Measurements from ENCODE around the gene PDLIM4.

Gene PDLIM4

GRCh38 chr5:132293066-132293991 lies 35.8 kb downstream of the PDLIM4 start:
- peak; percentile 54 for DNase-seq

DNA sequence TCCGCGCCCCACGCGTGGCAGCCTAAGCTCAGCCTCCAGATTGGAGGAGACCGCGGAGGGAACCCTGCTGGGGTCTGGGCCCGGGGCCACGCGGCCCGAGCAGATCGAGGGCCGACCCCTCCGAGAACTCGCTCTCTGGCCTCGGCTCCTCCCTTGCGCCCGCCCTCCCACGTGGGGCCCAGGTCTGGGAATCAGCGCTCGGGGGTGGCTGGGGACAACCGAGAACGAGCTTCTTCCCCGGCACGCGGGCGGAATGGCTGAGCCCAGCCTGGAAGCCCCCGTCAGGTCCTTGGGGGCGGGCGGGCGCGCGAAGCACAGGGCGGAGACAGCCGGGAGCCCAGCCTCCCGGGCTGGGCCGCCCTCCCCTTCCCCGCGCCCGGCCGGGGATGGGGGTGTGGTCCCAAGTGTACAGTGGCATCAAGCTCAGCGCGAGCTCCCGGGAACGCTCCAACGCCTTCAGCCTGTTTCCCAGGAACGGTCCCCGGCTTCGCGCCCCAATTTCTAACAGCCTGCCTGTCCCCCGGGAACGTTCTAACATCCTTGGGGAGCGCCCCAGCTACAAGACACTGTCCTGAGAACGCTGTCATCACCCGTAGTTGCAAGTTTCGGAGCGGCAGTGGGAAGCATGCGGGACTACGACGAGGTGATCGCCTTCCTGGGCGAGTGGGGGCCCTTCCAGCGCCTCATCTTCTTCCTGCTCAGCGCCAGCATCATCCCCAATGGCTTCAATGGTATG lies 36.7 kb downstream of the PDLIM4 start, which contains the start of gene SLC22A4:
TSS of gene SLC22A4 (plus strand) at position 403 of the 736 bp plus-strand sequence. CDS start at position 626, 223 bp downstream.
- peak; percentile 64 for DNase-seq

DNA sequence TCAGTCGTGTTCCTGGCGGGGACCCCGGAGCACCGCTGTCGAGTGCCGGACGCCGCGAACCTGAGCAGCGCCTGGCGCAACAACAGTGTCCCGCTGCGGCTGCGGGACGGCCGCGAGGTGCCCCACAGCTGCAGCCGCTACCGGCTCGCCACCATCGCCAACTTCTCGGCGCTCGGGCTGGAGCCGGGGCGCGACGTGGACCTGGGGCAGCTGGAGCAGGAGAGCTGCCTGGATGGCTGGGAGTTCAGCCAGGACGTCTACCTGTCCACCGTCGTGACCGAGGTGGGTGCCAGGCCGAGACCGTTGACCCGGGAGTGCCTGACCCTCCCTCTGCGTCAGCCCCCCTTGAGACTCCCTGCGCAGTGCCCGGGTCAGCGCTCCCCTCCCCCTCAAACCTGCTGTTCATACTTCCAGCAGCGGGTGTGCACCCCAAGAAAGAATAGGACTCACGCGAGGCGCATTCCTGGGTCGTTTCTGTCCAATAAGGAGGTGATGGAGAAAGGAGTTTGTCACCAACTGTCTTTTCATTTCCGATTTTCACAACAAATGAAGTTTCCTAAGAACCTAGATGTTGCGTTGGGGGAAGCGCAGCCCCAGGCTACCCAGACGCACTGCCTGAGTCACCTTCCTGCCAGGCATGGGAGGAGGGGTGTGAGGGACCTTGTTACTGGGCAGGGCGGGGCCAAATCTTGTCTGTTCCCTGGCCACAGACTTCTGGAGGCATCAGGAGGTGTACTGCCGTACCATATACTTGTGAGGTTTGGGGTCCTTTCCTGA lies 37.4 kb downstream of the PDLIM4 start:
- DNase-seq = no peak

DNA sequence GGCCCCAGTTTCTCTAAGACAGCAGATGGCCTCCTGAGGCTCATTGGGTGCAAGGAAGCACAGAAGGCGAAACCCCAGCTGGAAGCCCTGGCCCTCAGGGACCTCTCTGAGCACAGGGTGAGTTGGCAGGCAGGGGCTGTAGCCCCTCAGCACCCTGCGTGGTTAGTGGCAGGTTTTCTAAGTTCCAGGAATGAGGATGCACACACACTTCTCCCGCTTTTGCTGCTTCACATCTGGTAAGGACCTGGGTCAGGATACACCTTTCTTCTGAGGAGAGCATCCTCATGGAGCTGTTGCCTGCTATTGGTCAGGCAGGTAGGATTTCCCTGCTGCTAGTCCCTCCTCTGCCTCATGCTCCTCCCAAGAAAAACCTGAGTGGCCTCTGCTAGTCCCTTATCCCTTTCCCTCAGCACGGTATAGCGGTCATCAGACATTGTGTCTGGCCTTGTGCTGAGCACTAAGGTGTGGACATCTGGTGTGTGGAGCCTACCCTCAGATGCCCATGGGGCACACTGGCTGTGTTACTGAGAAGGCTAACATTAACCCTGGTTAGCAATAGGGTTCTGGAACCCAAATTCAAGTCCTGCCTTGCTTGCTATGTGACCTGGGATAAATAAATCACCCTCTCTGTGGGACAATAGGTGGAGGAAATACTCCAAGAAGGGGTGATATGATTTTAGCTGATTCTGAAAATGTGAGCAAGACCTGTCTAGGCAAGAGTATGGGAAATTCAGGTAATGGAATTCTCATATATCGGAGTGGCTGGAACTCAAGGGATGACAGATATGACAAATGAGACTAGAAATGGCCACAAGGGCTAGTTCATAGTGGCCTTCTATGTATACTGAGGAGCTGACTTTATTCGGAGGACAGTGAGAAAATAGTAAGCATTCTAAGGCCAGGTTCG lies 38.3 kb downstream of the PDLIM4 start:
- no peak for DNase-seq

GRCh38 chr5:132296412-132297016 lies 39.0 kb downstream of the PDLIM4 start:
- no peak for DNase-seq

DNA sequence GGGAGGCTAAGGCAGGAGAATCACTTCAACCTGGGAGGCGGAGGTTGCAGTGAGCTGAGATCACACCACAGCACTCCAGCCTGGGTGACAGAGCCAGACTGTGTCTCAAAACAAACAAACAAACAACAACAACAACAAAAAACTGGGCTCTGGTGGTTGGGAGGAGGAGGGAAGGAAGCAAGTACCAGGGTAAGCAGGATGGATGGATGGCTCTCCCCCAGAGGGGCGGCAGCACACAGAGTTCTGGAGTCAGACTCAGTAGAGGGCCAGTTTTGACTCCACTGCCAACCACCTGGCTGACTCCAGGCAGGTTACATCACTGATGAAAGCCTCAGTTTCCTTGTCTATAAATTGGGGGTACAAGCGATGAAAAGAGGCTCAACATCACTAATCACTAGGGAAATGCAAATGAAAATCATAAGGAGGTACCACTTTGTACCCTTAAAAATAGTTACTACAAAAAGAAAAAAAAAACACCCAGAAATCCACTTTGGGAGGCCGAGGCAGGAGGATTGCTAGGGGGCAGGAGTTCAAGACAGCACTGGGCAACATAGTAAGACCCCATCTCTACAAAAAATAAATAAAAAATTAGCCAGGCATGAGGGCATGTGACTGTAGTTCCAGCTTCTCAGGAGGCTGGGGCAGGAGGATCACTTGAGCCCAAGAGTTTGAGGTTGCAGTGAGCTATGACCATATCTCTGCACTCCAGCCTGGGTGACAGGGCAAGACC lies 39.9 kb downstream of the PDLIM4 start:
- no peak for DNase-seq

DNA sequence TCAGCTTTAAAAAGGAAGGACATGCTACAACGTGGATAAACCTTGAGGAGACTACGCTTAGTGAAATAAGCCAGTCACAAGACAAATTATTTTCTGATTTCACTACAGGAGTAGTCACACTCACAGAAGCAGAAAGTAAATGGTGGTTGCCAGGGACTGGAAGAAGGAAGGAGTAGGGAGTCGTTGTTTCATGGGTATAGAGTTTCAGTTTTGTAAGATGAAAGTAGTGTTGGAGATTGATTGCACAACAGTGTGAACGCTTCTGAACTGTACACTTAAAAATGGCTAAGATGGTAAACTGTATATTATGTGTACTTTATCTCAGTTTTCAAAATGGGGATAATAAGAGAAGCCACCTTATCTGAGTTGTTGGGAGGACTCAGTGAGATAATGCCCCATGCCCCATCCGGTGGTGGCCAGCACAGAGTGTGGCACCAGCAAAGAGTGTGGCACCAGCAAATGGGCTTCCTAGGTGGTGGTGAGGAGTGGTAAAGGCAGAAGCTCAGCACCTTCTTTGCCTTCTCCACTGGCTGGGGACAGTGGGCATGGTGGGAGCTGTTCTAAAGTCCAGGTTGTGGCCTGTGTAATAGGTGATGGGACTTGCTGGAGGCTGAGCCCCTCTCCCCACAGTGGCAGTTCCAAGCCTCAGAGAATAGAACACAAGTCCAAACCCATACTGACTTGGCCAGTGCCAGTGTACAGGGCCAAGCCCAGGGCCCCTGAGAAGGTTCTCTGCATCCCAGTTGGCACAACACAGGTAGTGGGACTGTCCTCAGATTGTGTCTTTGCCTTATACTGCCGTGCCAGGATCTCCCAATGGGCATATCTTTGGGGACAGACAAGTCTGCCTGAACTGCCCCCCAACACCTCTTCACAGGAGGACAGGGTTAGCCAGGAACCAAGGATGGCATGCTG lies 41.1 kb downstream of the PDLIM4 start:
- no peak for DNase-seq

GRCh38 chr5:132299917-132300316 lies 42.4 kb downstream of the PDLIM4 start:
- no peak for DNase-seq

- no peak for DNase-seq
Measured at GRCh38 chr5:132300577-132301343, 43.3 kb downstream of the PDLIM4 start.

DNA sequence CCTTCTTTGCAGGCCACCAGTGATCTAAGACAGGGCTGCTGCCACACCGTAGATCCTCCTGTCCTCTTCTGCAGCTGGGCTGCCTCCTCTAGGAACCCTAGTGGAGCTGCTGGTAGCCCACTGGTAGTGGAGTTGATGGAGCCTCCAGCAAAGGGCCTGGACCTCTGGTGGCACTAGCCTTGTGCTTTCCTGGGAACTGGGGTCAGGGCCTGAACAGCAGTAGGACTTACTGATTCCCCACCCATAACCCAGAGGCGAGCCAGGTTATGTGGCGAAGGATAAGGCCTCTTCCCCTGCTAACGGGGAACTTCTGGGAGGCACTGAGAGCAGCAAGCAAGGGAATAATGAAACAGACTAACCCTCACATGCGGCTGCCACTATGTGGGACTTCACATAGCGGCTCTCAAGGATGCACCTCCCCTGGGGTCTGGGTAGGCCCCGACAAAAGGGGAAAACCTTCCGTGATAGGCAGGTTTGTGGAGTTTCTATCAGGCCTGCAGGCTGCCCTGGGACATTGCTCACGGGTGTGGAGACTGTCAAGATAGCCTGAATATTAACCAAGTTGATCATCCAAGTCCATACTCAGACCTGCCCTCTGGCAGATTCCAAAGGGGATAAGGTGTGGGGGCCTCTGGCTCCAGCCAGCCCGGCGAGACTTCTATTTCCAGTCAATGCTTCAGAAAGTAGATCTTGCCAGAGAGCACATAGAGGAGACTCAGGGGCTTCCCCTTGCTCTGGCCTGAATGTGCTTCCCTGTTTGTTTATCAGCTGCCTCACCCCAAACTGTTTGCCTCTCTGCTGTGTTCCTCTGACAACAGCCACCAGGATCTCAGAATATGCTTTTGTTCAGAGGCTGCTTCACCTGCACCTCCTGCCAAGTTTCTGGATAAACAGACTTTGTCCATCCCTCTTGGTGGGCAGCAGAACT lies 44.1 kb downstream of the PDLIM4 start:
- DNase-seq = no peak

- DNase-seq = no peak
Measured at GRCh38 chr5:132302413-132302812, 44.9 kb downstream of the PDLIM4 start.

GRCh38 chr5:132303589-132303988 lies 46.1 kb downstream of the PDLIM4 start:
- no peak for DNase-seq

GRCh38 chr5:132305420-132305819 lies 47.9 kb downstream of the PDLIM4 start:
- DNase-seq = no peak

- no peak for DNase-seq
Measured at GRCh38 chr5:132308701-132309100, 51.2 kb downstream of the PDLIM4 start.

- no peak for DNase-seq
Measured at GRCh38 chr5:132309679-132310078, 52.2 kb downstream of the PDLIM4 start.

- no peak for DNase-seq
Measured at GRCh38 chr5:132310141-132310834, 52.8 kb downstream of the PDLIM4 start.

DNA sequence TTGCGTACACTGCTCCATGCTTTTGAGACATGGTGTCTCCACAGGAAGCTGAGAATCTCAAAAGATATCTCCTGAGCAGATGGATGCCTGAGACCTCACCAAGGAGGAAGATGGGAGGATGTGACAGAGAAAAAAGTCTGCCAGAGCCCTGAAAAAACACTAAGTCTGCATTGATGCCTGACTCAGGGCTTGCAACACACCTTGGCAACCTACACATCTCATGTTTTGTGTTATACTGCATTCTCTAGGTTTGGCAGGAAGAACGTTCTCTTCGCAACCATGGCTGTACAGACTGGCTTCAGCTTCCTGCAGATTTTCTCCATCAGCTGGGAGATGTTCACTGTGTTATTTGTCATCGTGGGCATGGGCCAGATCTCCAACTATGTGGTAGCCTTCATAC lies 55.9 kb downstream of the PDLIM4 start:
- no peak for DNase-seq

All from activated gamma-delta T cell (primary cell).